Hepatocyte (in vitro differentiated cells): Measurements from ENCODE around the gene MYLK2. TPM values are rescaled to one million over a fixed set of nuclear protein-coding genes. Genes with fewer than 3 reads are reported as not detected.

ENCODE experiments used
- DNase-seq: peaks from one replicate; pipeline ENCODE4 v3.0.0-alpha.2; 2016; ENCODE audit warnings: low spot score
- H2AFZ ChIP-seq: fragments of 200-600 bp; sonication (generic); 2 replicates; pipeline ENCODE4 v1.6.0; 2016; ENCODE audit warnings: antibody characterized with exemption, mild to moderate bottlenecking
- H3K27ac ChIP-seq: fragments of 200-600 bp; sonication (generic); 2 replicates; pipeline ENCODE4 v1.5.1; 2016; ENCODE audit warnings: mild to moderate bottlenecking
- H3K27me3 ChIP-seq: fragments of 200-600 bp; sonication (generic); 2 replicates; pipeline ENCODE4 v1.6.1; 2016
- H3K36me3 ChIP-seq: fragments of 200-600 bp; sonication (generic); replicated peaks from 2 replicates; pipeline ENCODE4 v1.5.1; 2016; ENCODE audit warnings: low read depth; ENCODE audit not compliant: insufficient read depth
- H3K4me1 ChIP-seq: fragments of 200-600 bp; sonication (generic); 2 replicates; pipeline ENCODE4 v1.5.1; 2016; ENCODE audit warnings: mild to moderate bottlenecking, moderate library complexity; ENCODE audit not compliant: insufficient read depth
- H3K4me2 ChIP-seq: fragments of 200-600 bp; sonication (generic); 2 replicates; pipeline ENCODE4 v1.6.0; 2016
- H3K4me3 ChIP-seq: fragments of 200-600 bp; sonication (generic); 2 replicates; pipeline ENCODE4 v1.5.1; 2016; ENCODE audit warnings: mild to moderate bottlenecking
- H3K79me2 ChIP-seq: fragments of 200-600 bp; sonication (generic); 2 replicates; pipeline ENCODE4 v1.6.0; 2017; ENCODE audit warnings: mild to moderate bottlenecking
- H3K9me2 ChIP-seq: fragments of 200-600 bp; sonication (generic); replicated peaks from 2 replicates; pipeline ENCODE4 v1.6.0; 2017; ENCODE audit warnings: mild to moderate bottlenecking; ENCODE audit not compliant: insufficient read depth
- H3K9me3 ChIP-seq: fragments of 200-600 bp; sonication (generic); 2 replicates; pipeline ENCODE4 v1.5.1; 2016; ENCODE audit warnings: low read depth, mild to moderate bottlenecking
- H4K20me1 ChIP-seq: fragments of 200-600 bp; sonication (generic); 2 replicates; pipeline ENCODE4 v1.6.0; 2016; ENCODE audit warnings: mild to moderate bottlenecking; ENCODE audit not compliant: insufficient read depth, poor library complexity, severe bottlenecking
- CTCF ChIP-seq: fragments of 200-600 bp; sonication (generic); IDR thresholded peaks from 2 replicates; pipeline ENCODE4 v1.5.1; 2016; ENCODE audit warnings: antibody characterized with exemption, mild to moderate bottlenecking; ENCODE audit not compliant: poor library complexity
- EZH2 ChIP-seq: fragments of 200-600 bp; sonication (generic); IDR thresholded peaks from 2 replicates; pipeline ENCODE4 v1.6.1; 2016; ENCODE audit warnings: antibody characterized with exemption, mild to moderate bottlenecking, borderline replicate concordance
- EZH2phosphoT487 ChIP-seq: fragments of 200-600 bp; sonication (generic); IDR thresholded peaks from one replicate; pipeline ENCODE4 v1.6.1; 2018; ENCODE audit warnings: antibody characterized with exemption, mild to moderate bottlenecking, low read depth, moderate library complexity; ENCODE audit not compliant: unreplicated experiment, severe bottlenecking
- WGBS: methylation state at CpG from one replicate; pipeline ENCODE4 v1.1.6; 2016; ENCODE audit warnings: low lambda C conversion rate; ENCODE audit errors: missing lambda C conversion rate; 5-methylcytosine and 5-hydroxymethylcytosine counted together
- polyA plus RNA-seq: library from polyadenylated mRNA; unstranded; fragments of >200 nt; fragmentation: Nextera tagmentation; extraction: Ambion mirVana; gene quantifications from 2 replicates; pipeline ENCODE4 v1.2.1, GENCODE V29; 2016
- total RNA-seq: library from RNA; depleted of rRNA; stranded (reverse); fragments of >200 nt; gene quantifications from 2 replicates; pipeline ENCODE4 v1.2.3, GENCODE V29; 2014

MYLK2 gene
- total and polyA plus RNA-seq, 2 experiments from 2014 or later: 0.33 TPM; not detected in 1

GRCh38 chr20:31870726-31871617 lies 51.8 kb downstream of the MYLK2 start:
- H3K4me2 ChIP-seq: peak overlapping the region; percentile 93
- DNase-seq: peak; percentile 85
- H3K27me3 ChIP-seq: no peaks in the 10 kb centered on the region
- H2AFZ ChIP-seq: peak overlapping the region; percentile 71
- no peak for TF ChIP-seq EZH2
- no peak for TF ChIP-seq CTCF
- no peak for TF ChIP-seq EZH2phosphoT487
- H3K4me1 ChIP-seq: peaks cover 17% of the 10 kb centered on the region
- H3K27ac ChIP-seq: peak overlapping the region; percentile 86
- no peaks in the 10 kb centered on the region for H3K9me3 ChIP-seq
- 13% methylated on average over 13 of the region's 24 CpGs for WGBS
- H3K36me3 ChIP-seq: no peaks in the 10 kb centered on the region
- peaks cover 11% of the 10 kb centered on the region for H3K79me2 ChIP-seq
- H3K9me2 ChIP-seq: no peaks in the 10 kb centered on the region
- no peaks in the 10 kb centered on the region for H4K20me1 ChIP-seq
- peak overlapping the region; percentile 80 for H3K4me3 ChIP-seq

DNA sequence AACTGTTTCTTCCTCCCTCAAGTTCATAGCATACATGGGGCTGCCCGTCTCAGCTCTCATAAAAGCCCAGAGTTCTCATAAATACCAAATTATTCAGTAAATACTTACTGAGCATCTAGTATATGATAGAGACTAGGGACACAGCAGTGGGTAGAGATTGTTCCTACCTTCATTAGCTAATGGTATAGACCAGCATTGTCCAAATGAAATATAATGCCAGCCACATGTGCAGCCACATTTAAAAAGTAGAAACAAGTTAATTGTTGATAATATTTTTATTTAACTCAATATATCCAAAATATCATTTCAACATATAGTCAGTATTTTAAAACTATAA lies 52.4 kb downstream of the MYLK2 start:
- Histone ChIP-seq H3K4me2 (peak overlapping the region; percentile 93), H3K9me2 (no peaks in the 10 kb centered on the region), H3K27me3 (no peaks in the 10 kb centered on the region), H4K20me1 (no peaks in the 10 kb centered on the region), H2AFZ (no peak overlapping the region), H3K9me3 (no peaks in the 10 kb centered on the region), H3K4me1 (peaks cover 17% of the 10 kb centered on the region), H3K36me3 (no peaks in the 10 kb centered on the region), H3K79me2 (peaks cover 11% of the 10 kb centered on the region), H3K27ac (peak overlapping the region; percentile 86), H3K4me3 (no peak overlapping the region)
- no peak for DNase-seq
- 84% methylated on average over 1 of the region's 1 CpG for WGBS
- no peak for TF ChIP-seq EZH2phosphoT487
- no peak for TF ChIP-seq CTCF
- TF ChIP-seq EZH2: no peak

DNA sequence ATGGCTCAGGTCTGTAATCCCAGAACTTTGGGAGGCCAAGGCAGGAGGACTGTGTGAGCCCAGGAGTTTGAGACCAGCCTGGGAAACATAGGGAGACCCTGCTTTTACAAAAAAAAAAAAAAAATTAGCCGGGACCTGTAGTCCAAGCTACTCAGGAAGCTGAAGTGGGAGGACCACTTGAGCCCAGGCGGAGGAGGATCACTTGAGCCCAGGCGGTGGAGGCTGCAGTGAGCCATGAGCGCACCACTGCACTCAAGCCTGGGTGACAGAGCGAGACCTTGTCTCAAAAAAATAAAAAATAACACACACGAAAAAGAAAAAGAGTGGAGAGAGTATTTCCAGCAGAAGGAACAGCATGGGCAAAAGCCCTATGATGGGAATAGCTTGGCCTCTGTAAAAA lies 53.2 kb downstream of the MYLK2 start:
- H2AFZ ChIP-seq: no peak overlapping the region
- no peak for DNase-seq
- H3K4me2 ChIP-seq: no peak overlapping the region
- no peaks in the 10 kb centered on the region for H3K36me3 ChIP-seq
- no peak overlapping the region for H3K27ac ChIP-seq
- no peak for TF ChIP-seq CTCF
- no peak for TF ChIP-seq EZH2
- TF ChIP-seq EZH2phosphoT487: no peak
- WGBS: 92% methylated on average over 6 of the region's 6 CpGs
- no peaks in the 10 kb centered on the region for H3K27me3 ChIP-seq
- no peaks in the 10 kb centered on the region for H4K20me1 ChIP-seq
- H3K9me3 ChIP-seq: no peaks in the 10 kb centered on the region
- no peak overlapping the region for H3K4me3 ChIP-seq
- no peaks in the 10 kb centered on the region for H3K9me2 ChIP-seq
- peaks cover 17% of the 10 kb centered on the region for H3K4me1 ChIP-seq
- peaks cover 11% of the 10 kb centered on the region for H3K79me2 ChIP-seq
